HG02973 (cell line): ENCODE measurements around the gene KRT38.
"Not testable (repeated sequence)": the region's sequence is repeated elsewhere in the genome, so short reads cannot be mapped to it uniquely, and the experiment has no call there.

Experiments used
- ATAC-seq: cut with Tn5 transposase; IDR thresholded peaks from one replicate; pipeline ENCODE4 v1.9.1; 2021; ENCODE audit warnings: moderate library complexity; ENCODE audit not compliant: unreplicated experiment

The KRT38 gene

DNA sequence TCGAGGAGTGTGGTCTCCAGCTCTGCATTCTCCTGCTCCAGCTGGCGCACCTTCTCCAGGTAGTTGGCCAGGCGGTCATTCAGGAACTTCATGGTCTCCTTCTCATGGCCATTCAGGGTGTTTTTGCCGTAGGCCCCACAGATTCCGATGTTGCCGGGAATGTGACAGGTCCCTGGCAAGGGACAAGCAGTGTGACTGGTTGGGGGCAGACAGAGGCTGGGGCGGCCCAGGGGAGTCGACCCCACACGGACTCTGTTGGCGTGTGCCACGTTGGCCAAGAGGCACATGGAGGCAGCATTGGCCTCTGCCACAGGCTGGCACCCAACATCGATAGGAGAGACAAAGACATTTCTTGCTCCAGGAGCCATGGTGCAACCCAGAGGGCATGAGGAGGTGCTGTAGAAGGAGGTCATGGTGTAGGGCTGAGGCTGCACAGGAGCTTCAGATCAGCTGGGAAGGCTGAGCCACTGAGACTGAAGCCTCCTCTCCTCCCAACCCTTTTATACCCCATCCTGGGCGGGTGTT is 16.6 kb downstream of the KRT38 start, which contains the start of gene KRT37:
TSS of gene KRT37 (minus strand) at position 475 of the 525 bp plus-strand sequence. CDS start at position 413, 62 bp downstream.
- ATAC-seq: no peak

DNA sequence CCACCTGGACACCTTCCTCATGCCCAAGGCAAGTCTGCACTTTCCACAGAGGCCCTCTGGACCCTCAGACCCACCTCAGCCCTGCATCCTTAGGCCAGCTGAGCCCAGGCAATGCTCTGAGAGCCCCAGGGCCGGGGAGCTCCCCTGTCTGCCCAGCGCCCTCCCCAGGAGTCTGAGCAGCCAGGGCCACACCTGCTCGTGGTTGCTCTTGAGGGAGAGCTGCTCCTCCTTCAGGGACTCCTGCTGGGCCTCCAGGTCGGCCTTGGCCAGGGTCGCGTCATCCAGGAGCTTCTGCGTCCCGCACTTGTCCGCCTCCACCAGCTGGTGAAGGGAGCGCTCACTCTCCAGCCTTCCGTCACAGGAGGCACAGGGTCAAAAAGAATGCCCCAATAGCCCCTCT is 18.2 kb downstream of the KRT38 start:
- ATAC-seq: not testable (repeated sequence)

DNA sequence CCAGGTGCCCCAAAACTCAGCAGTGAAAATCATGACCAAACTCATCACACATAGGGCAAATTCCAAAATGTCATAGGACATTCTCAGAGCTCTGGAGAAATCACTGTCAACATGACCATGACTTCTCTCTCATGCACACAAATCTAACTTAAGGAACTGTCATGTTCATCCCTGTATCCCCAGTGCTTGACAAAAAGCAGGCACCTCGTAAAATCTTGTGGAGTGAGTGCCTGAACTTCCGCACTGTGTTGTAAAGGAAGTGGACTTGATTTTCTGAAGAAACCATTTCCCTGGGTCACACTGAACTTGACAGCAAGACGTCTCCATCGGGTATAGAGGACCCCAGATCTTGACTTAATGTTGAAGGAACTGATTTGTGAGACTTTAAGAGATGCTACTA is 19.2 kb downstream of the KRT38 start:
- ATAC-seq: no peak

DNA sequence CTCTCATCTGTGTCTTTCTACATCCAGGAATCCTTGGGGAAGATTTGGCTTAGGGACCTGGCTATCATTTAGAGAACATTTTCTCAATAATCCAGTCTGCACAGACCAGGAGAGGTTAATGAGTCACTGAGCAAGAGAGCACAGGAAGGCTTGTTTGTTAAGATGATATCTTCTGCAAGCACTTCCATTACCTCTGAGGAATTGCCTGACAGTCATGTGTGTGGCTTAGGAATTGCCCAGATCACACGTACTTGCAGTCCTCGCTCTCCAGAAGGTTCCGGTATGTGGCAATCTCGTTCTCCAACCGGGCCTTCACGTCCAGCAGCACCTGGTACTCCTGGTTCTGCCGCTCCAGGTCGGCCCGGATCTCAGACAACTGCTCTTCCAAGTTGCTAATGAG is 19.7 kb downstream of the KRT38 start:
- no peak for ATAC-seq

DNA sequence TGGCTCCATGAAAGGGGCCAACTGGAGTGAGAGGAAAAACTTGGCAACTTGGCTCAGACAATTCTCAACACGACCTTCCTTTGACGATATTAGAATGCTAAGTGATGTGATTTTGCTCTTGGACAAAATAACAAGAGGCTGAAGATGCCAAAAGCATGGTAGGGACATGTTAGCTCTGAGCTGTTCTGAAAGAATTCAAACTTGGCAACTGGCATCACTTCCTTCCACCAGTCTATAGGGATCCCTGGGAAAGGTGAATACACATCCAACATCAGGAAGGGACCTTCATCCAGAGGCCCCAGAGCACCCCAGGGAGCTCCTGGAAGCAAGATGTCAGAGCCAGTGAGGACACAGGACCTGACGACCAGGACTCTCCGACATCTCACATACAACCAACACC is 20.6 kb downstream of the KRT38 start:
- no peak for ATAC-seq

DNA sequence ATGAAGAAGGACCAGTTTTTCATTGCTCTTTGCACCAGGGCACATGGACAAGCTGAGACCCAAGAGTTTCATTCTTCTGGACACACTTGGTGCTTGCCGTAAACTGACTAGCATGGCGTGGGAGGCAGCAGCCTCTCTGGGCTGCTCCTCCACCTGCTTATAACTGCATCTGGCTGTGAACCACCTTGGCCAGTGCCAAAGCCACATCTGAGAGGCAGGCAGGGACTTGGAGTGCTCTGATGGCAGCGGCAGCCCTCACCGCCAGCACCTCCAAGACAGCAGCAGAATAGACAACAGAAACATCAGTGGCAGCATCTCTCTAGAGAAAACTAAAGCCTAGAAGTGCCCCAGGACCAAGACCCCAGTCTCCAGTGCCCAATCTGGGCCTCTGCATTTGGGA is 21.1 kb downstream of the KRT38 start:
- no peak for ATAC-seq

DNA sequence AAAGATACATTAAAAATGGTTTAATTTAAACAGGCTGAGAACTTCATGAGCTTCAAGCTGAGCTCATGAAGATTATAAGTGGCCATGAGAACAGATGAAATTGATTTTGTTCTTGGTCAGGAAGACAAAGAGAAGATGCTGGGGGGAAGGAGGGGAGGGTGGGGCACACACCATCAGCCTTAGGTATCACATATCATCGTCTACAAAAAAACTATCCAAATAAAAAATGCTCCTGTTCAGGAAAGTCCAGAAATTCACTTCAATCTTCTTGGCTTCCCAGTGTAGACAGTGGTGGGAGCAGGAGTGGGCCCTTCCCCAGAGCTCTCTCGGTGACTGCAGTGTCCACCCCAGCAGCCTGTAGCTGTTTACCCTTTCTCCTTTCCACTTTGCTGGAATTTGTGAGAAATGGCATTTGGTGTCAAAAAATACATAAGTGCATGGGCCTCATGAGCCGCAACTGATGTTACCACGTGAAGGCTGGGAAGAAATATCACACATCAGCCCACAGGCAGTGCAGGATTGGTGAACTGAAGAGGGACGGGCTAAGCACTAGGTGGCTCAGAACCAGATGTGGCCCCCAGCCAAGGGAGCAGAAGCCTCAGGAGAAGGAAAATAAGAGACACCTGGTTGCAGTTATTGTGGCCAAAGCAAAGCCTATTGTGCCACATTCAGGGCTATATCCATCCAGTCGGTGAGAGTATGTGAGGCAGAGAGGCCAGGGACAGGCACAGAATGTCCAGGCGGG is 22.5 kb downstream of the KRT38 start:
- ATAC-seq: no peak

DNA sequence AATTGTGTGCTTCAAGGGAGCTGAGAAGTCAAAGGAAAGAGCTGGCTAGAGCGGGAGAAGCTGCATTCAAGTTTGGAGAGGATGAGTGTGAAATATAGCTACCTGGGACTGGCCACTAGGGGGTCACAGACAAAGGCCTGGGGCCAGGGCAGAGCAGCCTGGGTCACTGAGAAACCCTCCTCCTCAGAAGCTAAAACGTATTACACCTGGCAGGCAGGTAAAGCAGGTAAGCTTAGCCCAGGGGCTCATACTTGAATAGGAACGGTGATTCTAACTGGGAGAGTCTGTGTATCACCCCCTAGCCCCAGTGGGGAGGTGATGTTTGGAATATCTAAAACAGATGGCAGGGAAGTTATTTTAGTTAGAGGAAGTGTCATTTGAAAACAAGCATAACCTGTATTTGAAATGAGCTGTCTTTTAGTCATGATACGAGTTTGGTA is 23.2 kb downstream of the KRT38 start:
- ATAC-seq: no peak

DNA sequence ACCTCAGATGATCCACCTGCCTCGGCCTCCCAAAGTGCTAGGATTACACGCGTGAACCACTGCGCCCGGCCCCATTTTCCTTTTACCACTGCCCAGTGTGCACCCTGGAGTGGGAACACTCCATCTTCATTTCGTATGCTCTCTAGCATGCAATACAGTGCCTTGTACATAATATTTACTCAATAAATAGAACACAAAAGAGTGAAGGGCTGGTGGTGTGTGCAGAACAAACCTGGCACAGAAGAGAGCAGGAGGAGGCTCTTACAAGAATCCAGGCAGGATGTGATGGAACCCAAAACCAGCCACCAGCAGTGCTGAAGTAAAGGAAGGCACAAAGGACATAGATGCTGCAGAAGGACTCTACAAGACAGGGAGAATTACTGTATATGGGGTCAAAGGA is 23.7 kb downstream of the KRT38 start:
- ATAC-seq: no peak

DNA sequence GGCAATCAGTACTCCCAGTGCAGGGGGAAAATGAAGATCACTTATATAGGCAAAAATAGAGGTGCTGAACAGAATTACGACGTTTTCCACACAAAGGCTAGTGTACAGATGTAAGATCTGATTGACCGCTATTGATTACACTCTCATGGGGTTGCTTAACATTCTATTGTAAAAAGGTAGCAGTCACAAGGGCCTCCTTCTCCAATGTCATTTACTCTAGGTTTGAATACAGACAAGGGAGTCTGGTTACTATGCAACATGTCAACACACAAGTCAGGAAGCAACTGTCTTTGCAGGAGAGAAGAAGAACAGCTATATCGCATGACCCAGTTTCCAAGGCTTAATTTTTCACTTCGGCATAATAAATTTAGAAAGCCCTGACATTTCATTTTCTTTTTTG is 24.3 kb downstream of the KRT38 start:
- ATAC-seq: no peak

DNA sequence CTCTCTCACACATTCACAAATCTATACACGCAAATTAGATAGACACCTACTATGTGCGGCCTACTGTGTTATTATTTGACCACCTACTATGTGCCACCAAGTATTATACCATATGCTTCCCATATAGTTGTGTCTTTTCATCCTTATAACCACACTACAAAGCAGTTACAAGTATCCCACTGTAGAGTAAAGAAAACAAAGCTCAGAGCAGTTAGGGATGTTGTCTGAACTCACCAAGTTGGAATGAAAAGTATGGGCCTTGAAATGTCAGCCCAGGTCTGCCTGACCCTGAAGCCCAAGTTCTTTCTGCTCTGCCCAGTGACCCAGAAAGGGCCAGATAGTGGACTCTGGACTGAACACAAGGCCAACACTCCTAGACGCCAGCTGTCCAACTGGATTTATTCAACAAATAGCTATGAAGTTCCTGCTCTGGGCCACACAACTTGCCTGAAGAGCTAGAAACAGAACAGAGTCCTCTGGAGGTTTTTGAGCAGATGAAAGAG is 24.9 kb downstream of the KRT38 start:
- no peak for ATAC-seq

DNA sequence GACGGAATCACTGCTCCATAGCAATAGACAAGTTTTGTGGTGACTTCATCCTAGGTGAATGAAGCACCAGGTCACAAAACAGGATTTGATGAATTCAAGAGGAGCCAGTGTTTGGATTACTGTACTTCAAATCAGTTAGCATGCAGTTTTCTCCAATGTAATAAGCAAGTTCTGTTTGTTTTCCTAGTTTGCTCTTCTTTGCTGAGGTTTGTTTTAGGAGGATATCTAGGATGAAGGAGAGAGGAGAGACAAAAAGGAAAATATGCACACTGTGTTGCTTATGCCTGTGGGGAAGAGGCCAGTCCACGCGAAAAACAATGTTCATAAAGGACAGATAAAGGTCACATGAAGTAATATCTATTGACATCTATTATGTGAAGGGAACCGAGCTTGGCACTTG is 25.4 kb downstream of the KRT38 start:
- ATAC-seq: no peak

DNA sequence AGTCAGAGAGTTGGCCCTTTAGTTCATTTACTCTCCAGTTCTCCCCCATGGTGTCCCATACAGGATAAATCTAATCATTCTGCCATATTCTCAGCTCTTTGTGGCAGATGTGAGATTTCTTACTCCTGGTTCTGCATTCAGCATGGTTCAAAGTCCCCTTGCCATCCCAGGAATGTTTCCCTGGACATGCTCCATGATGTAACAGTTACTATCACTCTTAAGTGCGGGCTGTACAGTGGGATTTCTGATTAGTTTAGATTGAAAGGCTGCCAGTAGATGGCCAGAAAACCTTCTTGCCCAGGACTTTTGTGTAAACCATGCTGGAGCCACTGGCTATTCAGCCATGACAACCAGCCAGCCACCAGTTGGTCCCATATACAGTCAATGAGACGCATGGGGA is 26.8 kb downstream of the KRT38 start:
- no peak for ATAC-seq

DNA sequence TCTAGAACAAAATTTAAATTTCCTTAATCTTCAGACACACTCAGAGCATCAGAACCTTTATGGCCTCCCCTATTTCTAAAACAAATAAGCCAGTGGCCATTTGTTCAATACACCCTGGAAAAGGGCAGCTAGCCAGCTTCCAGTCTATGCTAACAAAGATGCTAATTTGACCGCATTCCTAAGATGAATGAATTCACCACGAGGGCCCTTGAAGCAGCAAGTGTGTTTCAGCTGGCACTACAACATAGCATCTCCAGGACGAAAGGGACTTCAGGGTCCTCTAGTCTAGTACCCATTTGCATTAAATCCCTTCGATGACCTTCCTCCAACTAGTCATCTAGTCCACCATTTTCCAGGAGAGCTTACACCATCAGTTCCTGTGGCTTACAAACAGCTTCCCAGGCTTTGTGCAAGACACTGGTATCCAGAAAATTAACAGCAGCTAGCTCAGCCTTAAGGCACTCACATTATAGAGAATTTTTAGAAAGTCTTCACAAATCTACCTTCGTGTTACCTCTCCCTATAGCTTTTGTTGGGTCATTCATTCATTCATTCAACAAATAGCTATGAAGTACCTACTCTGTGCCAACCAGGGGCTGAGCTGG is 27.3 kb downstream of the KRT38 start:
- ATAC-seq: no peak

DNA sequence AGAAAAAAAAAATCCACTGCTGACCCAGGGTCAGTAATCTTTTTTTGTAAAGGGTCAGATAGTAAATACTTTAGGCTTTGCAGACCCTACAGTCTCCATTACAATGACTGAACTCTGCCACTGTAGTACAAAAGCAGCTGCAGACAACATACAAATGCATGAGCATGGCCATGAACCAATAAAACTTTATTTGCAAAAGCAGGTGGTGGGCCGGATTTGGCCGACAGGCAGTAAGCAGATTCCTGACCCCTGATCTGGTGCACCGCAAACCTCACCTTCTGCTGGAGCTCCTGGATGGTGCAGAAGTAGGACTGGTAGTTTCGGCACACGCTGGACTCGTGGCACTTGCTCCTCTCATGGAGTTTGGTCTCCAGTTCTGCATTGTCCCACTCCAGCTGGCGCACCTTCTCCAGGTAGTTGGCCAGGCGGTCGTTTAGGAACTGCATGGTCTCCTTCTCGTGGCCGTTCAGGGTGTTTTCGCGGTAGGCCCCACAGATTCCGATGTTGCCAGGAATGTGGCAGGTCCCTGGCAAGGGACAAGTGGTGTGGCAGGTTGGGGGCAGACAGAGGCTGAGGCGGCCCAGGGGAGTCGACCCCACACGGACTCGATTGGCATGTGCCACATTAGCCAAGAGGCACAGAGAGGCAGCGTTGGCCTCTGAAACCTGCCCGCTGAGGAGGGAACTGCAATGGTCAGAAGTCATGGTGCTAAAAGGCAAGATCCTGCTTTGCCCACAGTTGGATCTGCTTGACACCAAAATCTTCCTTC is 29.5 kb downstream of the KRT38 start:
- ATAC-seq: no peak

DNA sequence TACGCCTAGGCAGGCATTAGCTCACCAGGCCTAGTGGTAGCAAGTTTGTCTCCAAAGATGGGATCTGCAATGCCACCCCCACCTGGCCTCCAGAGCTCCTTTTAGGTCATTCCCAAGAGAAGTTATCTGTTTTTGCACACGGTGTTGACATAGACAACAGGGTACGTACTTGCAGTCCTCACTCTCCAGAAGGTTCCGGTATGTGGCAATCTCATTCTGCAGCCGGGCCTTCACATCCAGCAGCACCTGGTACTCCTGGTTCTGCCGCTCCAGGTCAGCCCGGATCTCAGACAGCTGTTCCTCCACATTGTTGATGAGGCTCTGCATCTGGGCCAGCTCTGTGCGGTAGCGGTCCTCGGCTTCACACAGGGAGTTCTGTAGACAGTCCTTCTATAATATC is 33.6 kb downstream of the KRT38 start:
- no peak for ATAC-seq

DNA sequence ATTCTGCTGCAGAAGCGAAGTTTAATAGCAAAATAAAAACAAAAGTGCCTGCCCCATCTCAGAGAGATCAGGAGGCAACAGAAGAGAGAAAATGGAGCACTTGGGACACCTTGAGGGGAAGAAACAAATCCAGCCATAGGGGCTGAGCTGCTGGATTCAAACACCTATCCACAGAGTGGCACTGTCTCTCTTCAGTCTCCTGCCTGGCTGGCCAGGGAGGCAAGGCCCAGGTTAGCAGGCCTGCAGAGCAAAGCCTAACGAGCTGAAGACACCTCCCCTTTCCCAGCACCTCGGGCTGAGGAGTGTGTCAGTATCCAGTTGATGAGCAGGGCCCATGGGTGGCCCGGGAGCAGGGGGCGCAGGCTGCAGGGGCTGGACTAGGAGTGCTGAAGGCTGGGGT is 34.6 kb downstream of the KRT38 start:
- no peak for ATAC-seq

DNA sequence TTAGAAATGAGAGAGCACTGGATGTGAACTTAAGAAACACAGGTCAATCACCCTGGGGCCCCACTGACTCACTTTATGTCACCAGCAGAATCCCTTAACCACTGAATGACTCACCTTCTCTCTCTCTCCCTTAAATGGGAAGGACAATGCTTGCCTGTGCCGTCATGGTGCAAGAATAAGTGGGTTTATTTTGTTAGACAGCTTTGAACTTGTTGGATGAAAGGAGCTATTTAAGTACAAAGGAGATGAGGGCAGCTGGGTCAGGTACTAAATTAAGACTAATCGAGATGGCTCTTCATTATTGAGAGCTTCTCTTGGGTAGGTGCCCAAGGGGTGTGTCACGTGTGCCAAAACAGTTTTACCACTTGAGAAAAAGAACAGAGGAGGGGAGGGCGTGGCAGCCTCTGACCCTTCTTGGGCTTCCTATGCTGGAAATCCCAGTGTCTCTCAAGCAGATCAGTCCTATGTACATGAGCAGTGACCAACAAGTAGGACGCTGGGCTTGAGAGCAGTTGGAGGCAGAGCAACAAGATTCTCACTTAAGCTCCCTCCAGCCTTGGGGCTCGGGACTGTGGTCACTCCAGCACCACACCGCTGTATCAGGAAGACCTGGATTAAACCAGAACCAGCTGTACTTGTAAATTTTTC is 36.6 kb downstream of the KRT38 start:
- no peak for ATAC-seq

DNA sequence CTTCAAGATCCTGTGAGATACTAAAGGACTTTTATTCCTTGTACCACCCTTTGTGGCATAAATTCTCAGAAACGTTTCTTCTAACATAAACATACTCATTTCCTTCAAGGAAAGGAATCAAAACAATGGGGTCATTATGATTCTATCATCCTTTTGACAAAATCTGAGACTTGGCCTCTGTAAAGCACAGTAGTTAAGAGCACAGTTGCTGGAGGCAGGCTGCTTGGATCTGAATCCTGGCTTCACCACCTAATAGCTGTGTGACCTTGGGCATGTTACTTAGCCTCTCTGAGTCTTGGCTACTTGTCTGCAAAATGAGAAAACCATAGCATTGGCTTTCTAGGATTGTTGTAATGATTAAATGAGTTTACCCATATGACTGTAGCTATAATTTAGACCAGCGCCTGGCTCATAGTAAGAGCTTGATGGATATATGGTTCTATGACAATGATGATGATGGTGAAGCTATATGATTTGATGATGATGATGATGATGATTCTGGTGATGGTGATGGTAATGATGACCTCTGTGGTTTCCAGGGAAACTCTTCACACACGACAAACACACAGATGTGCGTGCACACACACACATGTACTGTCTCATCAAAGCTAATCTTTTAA is 37.3 kb downstream of the KRT38 start:
- ATAC-seq: no peak

DNA sequence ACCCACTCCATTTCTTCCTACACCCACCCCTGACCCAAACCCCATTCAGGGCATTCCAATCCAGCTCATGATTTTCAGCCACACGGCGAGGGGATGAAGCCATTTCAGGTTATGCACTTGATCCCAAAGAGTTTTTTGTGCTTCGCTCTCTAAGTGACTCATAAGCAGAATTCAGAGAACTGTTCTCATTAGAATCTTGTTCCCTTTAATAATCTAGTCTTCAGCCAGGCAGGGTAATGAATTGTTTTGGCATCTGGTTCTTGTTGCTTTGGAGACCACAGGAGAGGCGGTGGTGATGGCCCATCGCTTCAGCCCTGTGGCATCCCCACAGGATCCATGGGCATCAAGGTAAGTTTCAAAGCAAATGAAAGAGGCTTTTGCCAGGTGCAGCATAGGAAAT is 38.6 kb downstream of the KRT38 start:
- ATAC-seq: no peak
